Measurements from ENCODE around the gene KCTD20. TPM values are rescaled to one million over a fixed set of nuclear protein-coding genes. Genes with fewer than 3 reads are reported as not detected.

The KCTD20 gene
- polyA plus RNA-seq, 1 donor from 2014 or later: 32.4 TPM

DNA sequence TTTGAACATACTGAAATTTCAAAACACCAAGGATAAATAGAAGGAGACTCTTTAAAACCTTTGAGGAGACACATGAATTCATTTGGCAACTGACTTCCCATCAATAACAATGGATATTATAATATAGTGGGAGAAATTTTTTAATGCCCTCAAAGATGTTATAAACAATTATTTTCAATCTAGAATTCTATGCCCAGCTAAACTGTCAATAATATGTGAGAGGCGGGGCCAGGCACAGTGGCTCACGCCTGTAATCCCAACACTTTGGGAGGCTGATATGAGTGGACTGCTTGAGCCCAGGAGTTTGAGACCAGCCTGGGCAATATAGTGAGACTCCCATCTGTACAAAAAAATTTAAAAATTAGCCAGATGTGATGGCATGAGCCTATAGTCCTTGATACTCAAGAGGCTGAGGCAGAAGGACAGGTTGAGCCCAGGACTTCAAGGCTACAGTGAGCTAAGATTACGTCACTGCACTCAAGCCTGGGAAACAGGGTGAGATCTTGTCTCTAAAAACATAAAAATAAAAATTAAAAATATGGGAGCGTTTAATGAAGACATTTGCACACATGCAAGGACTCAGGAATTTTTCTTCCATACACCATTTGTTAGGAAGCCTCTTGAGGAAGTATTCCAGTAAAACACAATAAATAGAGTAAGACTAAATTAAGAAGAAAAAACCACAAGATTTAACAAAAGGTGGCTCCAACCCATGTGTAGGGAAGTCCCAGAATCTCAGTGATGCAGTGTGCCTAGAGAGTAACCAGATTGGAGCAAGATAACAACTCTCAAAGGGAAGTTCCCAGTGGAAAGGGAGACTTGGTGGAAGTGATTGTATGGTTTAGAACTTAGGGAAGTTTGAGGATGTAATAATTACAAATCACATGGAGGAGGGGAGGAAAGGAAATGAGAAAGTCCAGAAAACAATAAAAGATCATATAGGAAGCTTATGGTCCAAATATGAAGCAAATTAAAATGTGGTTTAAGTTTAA lies 29.0 kb upstream of the KCTD20 start:
- Histone ChIP-seq H4K20me1 (ENCODE audit: insufficient read depth) (no peaks in the 10 kb centered on the region), H3K27ac (ENCODE audit: low read length) (no peak overlapping the region), H3F3A (ENCODE audit: insufficient read depth, low read length, poor library complexity, severe bottlenecking) (no peaks in the 10 kb centered on the region), H3K79me2 (replicated peaks; ENCODE audit: insufficient read depth, low read length) (no peaks in the 10 kb centered on the region), H3K36me3 (ENCODE audit: insufficient read depth, low read length) (no peaks in the 10 kb centered on the region), H3K9me2 (ENCODE audit: insufficient read depth, low read length) (no peaks in the 10 kb centered on the region), H3K4me3 (ENCODE audit: low read length) (no peak overlapping the region), H2AFZ (ENCODE audit: low read depth, low read length) (no peak overlapping the region), H3K4me2 (ENCODE audit: low read length) (no peak overlapping the region), H3K27me3 (ENCODE audit: insufficient read depth, low read depth, low read length) (no peaks in the 10 kb centered on the region), H3K9ac (ENCODE audit: low read length) (no peak overlapping the region), H3K9me3 (ENCODE audit: low read length) (no peaks in the 10 kb centered on the region)
- TF ChIP-seq TAF1 (IDR thresholded peaks at IDR 0.05; ENCODE audit: low read depth) (no peak), EZH2 (IDR thresholded peaks at IDR 0.05; ENCODE audit: borderline replicate concordance, insufficient read depth, low read length, poor library complexity, severe bottlenecking) (no peak), RAD21 (conservative IDR thresholded peaks at IDR 0.05) (no peak), SMC3 (conservative IDR thresholded peaks at IDR 0.05; ENCODE audit: poor library complexity) (no peak), MXI1 (conservative IDR thresholded peaks at IDR 0.05; ENCODE audit: poor library complexity, severe bottlenecking) (no peak), POLR2AphosphoS5 (IDR thresholded peaks at IDR 0.05) (no peak), EP300 (conservative IDR thresholded peaks at IDR 0.05; ENCODE audit: poor library complexity, severe bottlenecking) (no peak)
- TF ChIP-seq, protein P1, sequence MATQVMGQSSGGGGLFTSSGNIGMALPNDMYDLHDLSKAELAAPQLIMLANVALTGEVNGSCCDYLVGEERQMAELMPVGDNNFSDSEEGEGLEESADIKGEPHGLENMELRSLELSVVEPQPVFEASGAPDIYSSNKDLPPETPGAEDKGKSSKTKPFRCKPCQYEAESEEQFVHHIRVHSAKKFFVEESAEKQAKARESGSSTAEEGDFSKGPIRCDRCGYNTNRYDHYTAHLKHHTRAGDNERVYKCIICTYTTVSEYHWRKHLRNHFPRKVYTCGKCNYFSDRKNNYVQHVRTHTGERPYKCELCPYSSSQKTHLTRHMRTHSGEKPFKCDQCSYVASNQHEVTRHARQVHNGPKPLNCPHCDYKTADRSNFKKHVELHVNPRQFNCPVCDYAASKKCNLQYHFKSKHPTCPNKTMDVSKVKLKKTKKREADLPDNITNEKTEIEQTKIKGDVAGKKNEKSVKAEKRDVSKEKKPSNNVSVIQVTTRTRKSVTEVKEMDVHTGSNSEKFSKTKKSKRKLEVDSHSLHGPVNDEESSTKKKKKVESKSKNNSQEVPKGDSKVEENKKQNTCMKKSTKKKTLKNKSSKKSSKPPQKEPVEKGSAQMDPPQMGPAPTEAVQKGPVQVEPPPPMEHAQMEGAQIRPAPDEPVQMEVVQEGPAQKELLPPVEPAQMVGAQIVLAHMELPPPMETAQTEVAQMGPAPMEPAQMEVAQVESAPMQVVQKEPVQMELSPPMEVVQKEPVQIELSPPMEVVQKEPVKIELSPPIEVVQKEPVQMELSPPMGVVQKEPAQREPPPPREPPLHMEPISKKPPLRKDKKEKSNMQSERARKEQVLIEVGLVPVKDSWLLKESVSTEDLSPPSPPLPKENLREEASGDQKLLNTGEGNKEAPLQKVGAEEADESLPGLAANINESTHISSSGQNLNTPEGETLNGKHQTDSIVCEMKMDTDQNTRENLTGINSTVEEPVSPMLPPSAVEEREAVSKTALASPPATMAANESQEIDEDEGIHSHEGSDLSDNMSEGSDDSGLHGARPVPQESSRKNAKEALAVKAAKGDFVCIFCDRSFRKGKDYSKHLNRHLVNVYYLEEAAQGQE (IDR thresholded peaks at IDR 0.05; ENCODE audit: borderline replicate concordance): no peak
- TF ChIP-seq, protein P2, sequence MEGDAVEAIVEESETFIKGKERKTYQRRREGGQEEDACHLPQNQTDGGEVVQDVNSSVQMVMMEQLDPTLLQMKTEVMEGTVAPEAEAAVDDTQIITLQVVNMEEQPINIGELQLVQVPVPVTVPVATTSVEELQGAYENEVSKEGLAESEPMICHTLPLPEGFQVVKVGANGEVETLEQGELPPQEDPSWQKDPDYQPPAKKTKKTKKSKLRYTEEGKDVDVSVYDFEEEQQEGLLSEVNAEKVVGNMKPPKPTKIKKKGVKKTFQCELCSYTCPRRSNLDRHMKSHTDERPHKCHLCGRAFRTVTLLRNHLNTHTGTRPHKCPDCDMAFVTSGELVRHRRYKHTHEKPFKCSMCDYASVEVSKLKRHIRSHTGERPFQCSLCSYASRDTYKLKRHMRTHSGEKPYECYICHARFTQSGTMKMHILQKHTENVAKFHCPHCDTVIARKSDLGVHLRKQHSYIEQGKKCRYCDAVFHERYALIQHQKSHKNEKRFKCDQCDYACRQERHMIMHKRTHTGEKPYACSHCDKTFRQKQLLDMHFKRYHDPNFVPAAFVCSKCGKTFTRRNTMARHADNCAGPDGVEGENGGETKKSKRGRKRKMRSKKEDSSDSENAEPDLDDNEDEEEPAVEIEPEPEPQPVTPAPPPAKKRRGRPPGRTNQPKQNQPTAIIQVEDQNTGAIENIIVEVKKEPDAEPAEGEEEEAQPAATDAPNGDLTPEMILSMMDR (IDR thresholded peaks at IDR 0.05; ENCODE audit: poor library complexity, severe bottlenecking): no peak

DNA sequence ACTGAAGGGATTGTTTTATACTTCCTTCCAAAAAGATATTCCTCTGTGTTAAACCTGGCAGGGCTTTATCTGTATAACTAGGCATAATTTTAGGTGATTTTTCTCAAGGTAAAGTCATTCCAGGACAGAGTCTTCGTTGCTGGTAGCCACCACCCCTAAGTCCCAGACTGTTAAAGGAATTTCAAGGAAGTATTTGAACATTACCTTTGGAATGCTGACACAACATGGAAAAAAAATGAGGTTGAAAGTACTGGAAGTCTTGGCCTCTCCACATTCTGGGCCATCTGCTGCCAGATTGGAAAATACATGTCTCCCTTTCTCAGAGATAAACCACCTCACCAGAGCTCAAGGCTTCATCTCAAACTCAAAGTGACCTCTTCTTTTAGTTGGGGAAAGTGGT lies 28.3 kb upstream of the KCTD20 start:
- Histone ChIP-seq H3K4me2 (ENCODE audit: low read length) (no peak overlapping the region), H3K79me2 (replicated peaks; ENCODE audit: insufficient read depth, low read length) (no peaks in the 10 kb centered on the region), H3K9ac (ENCODE audit: low read length) (no peak overlapping the region), H3K9me3 (ENCODE audit: low read length) (no peaks in the 10 kb centered on the region), H3F3A (ENCODE audit: insufficient read depth, low read length, poor library complexity, severe bottlenecking) (no peaks in the 10 kb centered on the region), H3K4me3 (ENCODE audit: low read length) (no peak overlapping the region), H3K9me2 (ENCODE audit: insufficient read depth, low read length) (no peaks in the 10 kb centered on the region), H3K27me3 (ENCODE audit: insufficient read depth, low read depth, low read length) (no peaks in the 10 kb centered on the region), H3K27ac (ENCODE audit: low read length) (no peak overlapping the region), H3K36me3 (ENCODE audit: insufficient read depth, low read length) (no peaks in the 10 kb centered on the region), H2AFZ (ENCODE audit: low read depth, low read length) (no peak overlapping the region), H4K20me1 (ENCODE audit: insufficient read depth) (no peaks in the 10 kb centered on the region)
- TF ChIP-seq TAF1 (IDR thresholded peaks at IDR 0.05; ENCODE audit: low read depth) (no peak), POLR2AphosphoS5 (IDR thresholded peaks at IDR 0.05) (no peak), EZH2 (IDR thresholded peaks at IDR 0.05; ENCODE audit: borderline replicate concordance, insufficient read depth, low read length, poor library complexity, severe bottlenecking) (no peak), RAD21 (conservative IDR thresholded peaks at IDR 0.05) (no peak), EP300 (conservative IDR thresholded peaks at IDR 0.05; ENCODE audit: poor library complexity, severe bottlenecking) (no peak), MXI1 (conservative IDR thresholded peaks at IDR 0.05; ENCODE audit: poor library complexity, severe bottlenecking) (no peak)
- TF ChIP-seq, protein P1 (IDR thresholded peaks at IDR 0.05; ENCODE audit: borderline replicate concordance): no peak
- TF ChIP-seq, protein P2 (IDR thresholded peaks at IDR 0.05; ENCODE audit: poor library complexity, severe bottlenecking): no peak
